SJSA1 (cell line): ENCODE data around the gene SLC29A4. TPM values are rescaled to one million over a fixed set of nuclear protein-coding genes. Genes with fewer than 3 reads are reported as not detected.
"Not testable (repeated sequence)": the region's sequence is repeated elsewhere in the genome, so short reads cannot be mapped to it uniquely, and the experiment has no call there.

Experiments used
- DNase-seq, 2 experiments: peaks; one replicate each; pipeline ENCODE4 v3.0.0-alpha.2; 2015 to 2020; ENCODE audit warnings: low spot score in 2 of 2, low read depth in 1 of 2
- H3K27ac ChIP-seq: fragments of 250-450 bp; sonication (Bioruptor Pico); 2 replicates; pipeline ENCODE4 v1.5.1; 2020; ENCODE audit warnings: mild to moderate bottlenecking, moderate library complexity
- H3K27me3 ChIP-seq: fragments of 250-450 bp; sonication (Bioruptor Pico); replicated peaks from 2 replicates; pipeline ENCODE4 v1.5.1; 2020; ENCODE audit warnings: mild to moderate bottlenecking, moderate library complexity
- H3K36me3 ChIP-seq: fragments of 250-450 bp; sonication (Bioruptor Pico); 2 replicates; pipeline ENCODE4 v1.5.1; 2020; ENCODE audit warnings: mild to moderate bottlenecking
- H3K4me1 ChIP-seq: fragments of 250-450 bp; sonication (Bioruptor Pico); replicated peaks from 2 replicates; pipeline ENCODE4 v1.6.1; 2021; ENCODE audit warnings: mild to moderate bottlenecking
- H3K4me3 ChIP-seq: fragments of 250-450 bp; sonication (Bioruptor Pico); 2 replicates; pipeline ENCODE4 v1.5.1; 2020; ENCODE audit warnings: mild to moderate bottlenecking
- H3K9me3 ChIP-seq: fragments of 250-450 bp; sonication (Bioruptor Pico); replicated peaks from 2 replicates; pipeline ENCODE4 v1.5.1; 2020; ENCODE audit warnings: mild to moderate bottlenecking
- total RNA-seq: library from RNA; depleted of rRNA; stranded (reverse); fragments of >200 nt; shearing (Covaris generic); gene quantifications from 2 replicates; pipeline ENCODE4 v1.2.3, GENCODE V29; 2014

The SLC29A4 gene
- total RNA-seq, 1 experiment from 2014 or later: 8.1 TPM

DNA sequence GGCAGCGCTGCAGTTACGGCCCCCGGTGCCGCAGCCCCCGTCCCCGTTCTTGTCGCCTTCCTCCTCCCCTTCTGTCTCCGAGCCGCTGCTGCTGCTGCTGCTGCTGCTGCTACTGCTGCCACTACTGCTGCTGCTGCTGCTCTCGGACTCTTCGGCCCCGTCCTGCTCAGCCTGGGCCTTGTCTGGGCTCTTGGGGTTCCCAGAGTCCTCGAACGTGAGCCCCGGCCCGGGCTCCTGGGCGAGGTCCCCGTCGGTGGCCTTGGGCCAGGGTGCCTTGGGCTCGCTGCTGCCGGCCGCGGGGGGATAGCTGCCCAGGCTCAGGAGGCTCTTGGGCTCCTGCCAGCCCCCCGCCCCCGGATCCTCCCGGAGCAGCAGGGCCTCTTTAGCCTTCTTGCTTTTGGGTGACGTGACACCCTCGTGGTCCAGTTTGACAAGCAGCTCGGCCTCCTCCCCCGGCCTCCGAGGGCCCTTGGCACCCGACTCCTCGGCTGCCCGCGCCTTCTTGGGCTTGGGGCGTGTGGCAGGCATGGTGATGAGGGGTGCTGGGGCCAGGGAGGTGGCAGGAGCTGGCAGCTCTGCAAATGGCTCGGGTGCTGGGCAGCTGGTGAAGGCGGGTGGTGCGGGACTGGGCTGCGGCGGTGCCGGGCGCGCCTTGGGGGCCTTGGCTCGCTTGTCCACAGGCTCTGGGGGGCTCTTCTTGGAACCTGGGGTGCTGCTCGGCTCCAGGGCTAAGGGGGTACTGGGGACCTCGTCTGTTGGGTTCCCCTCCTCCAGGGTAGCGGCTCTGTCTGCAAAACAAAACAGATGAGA, 30.5 kb downstream of the SLC29A4 start:
- H3K4me1 ChIP-seq, H3K27me3 ChIP-seq, H3K36me3 ChIP-seq, H3K4me3 ChIP-seq, H3K27ac ChIP-seq, H3K9me3 ChIP-seq, DNase-seq: not testable (repeated sequence)

DNA sequence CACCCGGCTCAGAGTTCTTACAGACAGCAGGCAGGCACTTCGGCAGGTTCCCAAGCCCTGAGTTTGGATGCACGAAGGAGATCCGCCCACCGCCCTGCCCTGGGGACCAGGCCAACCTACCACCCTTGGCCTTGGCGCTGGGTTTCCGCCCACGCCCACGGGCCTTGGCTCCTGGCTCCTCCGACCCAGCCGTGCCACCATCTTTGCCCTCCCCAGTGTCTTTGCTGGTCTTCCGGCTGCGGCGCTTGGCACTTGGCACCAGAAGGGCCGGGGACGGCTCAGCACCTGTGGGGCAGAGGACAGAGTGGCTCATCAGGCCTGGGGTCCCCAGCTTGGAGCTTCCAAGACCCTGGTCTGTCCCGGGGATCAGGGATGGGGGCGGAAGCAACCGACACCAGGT, 32.1 kb downstream of the SLC29A4 start:
- H3K27me3 ChIP-seq: no peaks in the 10 kb centered on the region
- H3K36me3 ChIP-seq: peaks cover 6% of the 10 kb centered on the region
- no peaks in the 10 kb centered on the region for H3K4me1 ChIP-seq
- no peaks in the 10 kb centered on the region for H3K9me3 ChIP-seq
- H3K4me3 ChIP-seq: no peak overlapping the region
- no peak for DNase-seq
- H3K27ac ChIP-seq: no peak overlapping the region

DNA sequence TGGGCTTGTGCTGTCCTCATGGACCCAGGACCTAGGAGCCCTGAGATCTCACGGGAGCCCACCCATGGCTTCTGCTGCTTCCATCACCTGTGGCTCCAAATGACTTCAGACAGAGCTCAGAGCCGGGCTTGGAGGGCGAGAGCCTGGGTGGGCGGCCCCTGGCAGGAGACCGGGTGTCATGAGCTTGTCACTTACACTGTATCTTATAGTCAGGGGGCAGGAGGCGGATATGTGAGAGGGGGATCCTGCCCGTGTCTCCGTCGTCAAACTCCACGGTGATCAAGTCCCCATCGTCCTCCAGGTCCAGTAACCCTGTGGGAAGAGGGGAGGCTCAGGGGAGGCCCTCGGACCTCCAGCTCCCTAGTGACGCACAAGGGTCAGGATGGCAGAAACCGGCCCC, 33.0 kb downstream of the SLC29A4 start:
- H3K4me1 ChIP-seq: no peaks in the 10 kb centered on the region
- no peaks in the 10 kb centered on the region for H3K27me3 ChIP-seq
- H3K27ac ChIP-seq: no peak overlapping the region
- H3K36me3 ChIP-seq: peaks cover 7% of the 10 kb centered on the region
- no peak for DNase-seq
- H3K9me3 ChIP-seq: no peaks in the 10 kb centered on the region
- no peak overlapping the region for H3K4me3 ChIP-seq

DNA sequence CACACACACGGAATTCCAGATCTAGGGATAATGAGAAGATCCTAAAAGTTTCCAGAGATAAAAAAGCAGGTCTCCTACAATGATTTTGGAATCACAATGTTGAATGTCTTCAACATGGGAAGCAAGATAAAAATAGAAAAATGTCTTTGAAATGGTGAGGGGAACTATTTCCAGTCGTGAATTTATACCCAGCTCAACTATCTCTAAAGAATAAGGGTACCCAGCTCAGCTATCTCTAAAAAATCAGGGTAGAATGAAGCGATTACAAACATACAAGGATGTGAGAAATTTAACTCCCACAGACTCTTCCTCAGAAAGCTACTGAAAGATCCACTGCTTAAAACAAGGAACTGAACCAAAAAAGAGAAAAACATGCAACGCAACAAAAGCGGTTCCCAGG, 35.9 kb downstream of the SLC29A4 start:
- H3K4me1 ChIP-seq, DNase-seq, H3K27ac ChIP-seq, H3K36me3 ChIP-seq, H3K4me3 ChIP-seq, H3K27me3 ChIP-seq, H3K9me3 ChIP-seq: not testable (repeated sequence)

DNA sequence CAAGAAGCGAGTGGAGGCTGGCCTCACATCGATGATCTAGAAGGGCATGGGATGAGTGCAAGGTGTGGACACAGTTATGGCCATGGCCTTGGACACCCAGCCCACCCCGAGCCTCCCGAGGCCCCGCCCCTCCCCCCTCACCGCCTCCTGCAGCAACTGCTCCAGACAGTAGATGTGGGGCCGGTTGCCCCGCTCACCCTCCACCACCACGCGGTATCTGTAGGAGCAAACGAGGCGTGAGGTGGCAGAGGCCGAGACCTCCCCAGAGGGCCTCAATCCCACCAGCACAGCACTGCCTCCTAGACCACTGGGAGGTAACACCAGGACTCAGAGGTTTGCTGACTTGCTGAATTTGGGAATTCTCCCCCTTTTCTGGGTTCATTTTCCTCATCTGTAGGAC, 37.6 kb downstream of the SLC29A4 start:
- Histone ChIP-seq H3K9me3 (no peaks in the 10 kb centered on the region), H3K36me3 (peaks cover 5% of the 10 kb centered on the region; the same call in 1 of the 2 replicates)
- no peak for DNase-seq

DNA sequence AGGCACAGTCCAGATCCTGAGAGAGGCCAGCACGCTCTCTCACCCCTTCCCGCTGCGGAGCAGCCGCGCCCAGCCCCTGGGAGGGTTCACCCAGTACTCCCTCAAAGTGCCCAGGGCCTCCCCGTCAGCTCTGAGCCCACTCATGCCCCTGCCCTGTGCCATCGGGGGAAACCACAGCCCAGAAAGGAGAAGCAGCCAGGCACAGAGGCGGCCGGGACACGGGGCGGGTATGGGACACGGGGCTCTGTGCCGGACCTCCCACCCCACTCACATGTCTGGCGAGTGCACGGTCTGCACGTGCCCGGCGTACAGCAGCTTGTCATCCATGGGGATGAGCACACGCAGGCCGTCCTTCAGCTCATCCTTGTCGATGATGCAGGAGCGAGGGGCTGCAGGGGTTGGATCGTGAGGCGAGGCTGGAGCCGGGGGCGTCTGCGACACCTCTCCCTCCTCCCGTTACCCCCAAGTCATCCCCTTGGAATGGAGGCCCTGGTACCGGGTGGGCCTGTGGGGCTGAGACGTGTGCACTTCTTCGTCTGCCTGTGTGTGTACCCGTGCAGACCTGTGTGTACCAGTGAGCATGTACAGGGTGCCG, 38.2 kb downstream of the SLC29A4 start:
- H3K27me3 ChIP-seq: no peaks in the 10 kb centered on the region
- DNase-seq: no peak
- no peak overlapping the region for H3K27ac ChIP-seq
- no peaks in the 10 kb centered on the region for H3K4me1 ChIP-seq
- no peaks in the 10 kb centered on the region for H3K9me3 ChIP-seq
- peaks cover 5% of the 10 kb centered on the region; the same call in 1 of the 2 replicates for H3K36me3 ChIP-seq
- no peak overlapping the region for H3K4me3 ChIP-seq

More for the DNA sequence above, 37.6 kb downstream of the SLC29A4 start:
- H3K4me3 ChIP-seq: no peak overlapping the region
- no peak overlapping the region for H3K27ac ChIP-seq
- H3K27me3 ChIP-seq: no peaks in the 10 kb centered on the region
- H3K4me1 ChIP-seq: no peaks in the 10 kb centered on the region

DNA sequence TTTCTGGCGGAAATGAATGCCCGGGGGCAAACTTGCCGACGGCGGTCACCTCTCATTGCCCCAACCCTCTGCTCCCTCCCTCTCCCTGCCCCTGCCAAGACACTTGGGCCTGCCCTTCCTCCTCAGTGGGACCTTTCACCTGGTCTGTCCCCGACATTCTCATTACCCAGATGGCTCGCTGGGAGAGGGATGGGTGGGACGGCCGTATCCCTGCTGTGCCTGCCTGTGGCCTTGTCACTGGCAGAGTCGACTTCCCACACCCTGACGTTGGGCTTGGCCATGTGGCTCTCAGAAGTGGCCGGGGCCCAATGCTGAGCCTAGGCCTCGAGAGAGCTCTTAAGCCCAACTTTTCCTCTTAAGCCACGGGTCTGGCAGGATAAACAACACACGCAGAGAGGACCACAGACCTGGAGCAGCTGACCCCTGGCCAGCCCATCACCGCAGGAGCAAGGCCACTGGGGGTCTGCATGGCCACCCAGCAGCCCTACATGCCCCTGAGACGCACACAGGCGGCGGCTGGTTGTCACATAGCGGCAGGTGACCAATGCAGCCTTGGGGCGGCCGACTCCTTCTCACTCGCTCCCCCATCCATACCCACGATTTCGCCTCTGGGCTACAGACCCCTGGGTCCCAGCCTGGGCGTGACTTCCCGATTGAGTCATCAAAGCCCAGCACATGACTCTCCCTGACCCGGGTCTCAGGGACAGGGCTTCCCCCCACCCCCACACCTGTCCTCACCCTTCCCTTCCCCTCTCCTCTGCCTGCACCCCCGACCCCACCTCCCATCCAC, 40.1 kb downstream of the SLC29A4 start:
- Histone ChIP-seq H3K36me3 (peaks cover 5% of the 10 kb centered on the region; the same call in 1 of the 2 replicates), H3K9me3 (no peaks in the 10 kb centered on the region), H3K4me1 (peaks cover 1% of the 10 kb centered on the region), H3K4me3 (no peak overlapping the region), H3K27ac (no peak overlapping the region), H3K27me3 (no peaks in the 10 kb centered on the region)
- DNase-seq: no peak

DNA sequence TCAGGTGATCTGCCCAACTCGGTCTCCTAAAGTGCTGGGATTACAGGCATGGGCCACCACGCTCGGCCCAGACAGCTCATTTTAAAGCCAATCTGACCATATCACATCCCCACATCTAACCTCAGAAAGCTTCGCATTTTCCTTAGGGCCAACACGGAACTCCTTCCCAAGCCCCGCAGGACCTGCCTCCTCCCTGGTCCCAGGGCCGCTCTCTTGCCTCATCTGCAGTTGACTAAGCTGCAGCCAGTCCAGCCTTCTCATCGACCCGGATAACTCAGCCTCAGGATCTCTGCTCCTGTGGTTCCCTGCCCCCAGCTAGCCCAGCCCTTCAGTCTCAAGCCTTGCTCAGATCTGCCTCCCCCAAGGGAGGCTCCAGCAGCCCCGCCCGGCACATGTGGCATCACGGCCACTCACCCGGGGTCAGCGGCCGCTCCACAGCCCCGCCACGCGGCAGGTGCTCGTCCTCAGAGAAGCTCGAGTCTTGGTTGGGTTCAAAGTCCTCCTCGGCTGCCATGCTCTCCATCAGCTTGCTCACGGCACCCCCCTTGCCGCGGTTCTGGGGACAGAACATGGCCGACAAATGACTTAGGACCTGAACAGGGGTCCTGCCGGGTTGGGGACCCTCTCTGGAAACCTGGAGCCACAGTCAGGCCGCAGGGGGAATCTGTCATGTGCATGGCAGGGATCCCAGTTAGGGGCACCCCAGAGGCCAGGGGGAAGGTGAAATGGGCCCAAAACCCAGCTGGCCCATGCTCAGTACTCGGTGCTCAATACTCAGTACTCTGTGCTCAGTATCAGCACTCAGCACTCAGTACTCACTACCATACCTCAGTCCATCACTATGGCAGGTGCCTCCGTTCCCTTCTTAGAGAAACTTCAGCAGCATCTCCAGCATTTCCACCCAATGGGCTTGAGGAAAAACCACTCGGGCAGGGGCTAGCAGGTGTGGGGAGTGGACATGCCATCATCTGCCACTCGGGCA, 41.3 kb downstream of the SLC29A4 start:
- not testable (repeated sequence) for H3K36me3 ChIP-seq, H3K27me3 ChIP-seq, H3K4me1 ChIP-seq, H3K4me3 ChIP-seq, DNase-seq, H3K9me3 ChIP-seq, H3K27ac ChIP-seq

DNA sequence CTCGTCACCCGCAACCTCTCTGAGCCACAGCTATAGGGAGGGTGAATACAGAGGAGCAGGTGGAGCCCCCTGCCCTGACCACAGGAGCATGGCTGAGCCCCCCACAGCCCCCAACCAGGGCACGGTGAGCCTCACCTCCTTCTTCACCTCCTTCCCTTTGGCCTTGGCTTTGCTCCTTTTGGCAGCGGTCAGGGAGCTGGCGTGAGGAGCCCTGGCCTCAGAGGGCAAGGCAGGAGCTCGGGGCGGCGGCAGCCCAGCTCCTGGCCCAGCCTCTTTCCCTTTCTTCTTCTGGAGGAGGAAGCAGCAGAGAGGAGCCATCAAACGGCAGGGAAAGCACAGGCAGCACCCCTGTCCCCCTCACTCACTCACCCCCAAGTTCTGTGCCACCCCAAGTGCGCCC, 42.2 kb downstream of the SLC29A4 start:
- no peak overlapping the region for H3K27ac ChIP-seq
- H3K9me3 ChIP-seq: no peaks in the 10 kb centered on the region
- H3K36me3 ChIP-seq: peaks cover 5% of the 10 kb centered on the region; the same call in 1 of the 2 replicates
- no peak for DNase-seq
- H3K4me1 ChIP-seq: peaks cover 5% of the 10 kb centered on the region
- H3K4me3 ChIP-seq: no peak overlapping the region
- H3K27me3 ChIP-seq: no peaks in the 10 kb centered on the region

DNA sequence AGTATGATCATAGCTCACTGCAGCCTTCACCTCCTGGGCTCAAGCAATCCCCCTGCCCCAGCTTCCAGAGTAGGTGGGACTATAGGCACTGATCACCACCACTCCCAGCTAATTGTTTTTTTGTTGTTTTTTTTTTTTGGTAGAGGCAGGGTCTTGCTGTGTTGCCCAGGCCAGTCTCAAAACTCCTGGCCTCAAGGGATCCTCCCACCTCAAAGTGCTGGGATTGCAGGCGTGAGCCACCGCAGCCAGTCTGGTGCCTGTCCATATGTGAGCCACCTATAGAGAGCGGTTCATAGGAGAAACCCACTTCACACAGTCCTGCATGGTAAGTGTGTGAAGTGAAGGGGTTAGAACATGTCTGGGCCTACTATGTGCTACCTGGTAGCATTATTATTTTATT, 47.5 kb downstream of the SLC29A4 start:
- Histone ChIP-seq H3K27ac (no peak overlapping the region), H3K9me3 (no peaks in the 10 kb centered on the region), H3K4me3 (no peak overlapping the region), H3K4me1 (peaks cover 5% of the 10 kb centered on the region), H3K36me3 (peaks cover 13% of the 10 kb centered on the region), H3K27me3 (no peaks in the 10 kb centered on the region)
- DNase-seq: no peak

DNA sequence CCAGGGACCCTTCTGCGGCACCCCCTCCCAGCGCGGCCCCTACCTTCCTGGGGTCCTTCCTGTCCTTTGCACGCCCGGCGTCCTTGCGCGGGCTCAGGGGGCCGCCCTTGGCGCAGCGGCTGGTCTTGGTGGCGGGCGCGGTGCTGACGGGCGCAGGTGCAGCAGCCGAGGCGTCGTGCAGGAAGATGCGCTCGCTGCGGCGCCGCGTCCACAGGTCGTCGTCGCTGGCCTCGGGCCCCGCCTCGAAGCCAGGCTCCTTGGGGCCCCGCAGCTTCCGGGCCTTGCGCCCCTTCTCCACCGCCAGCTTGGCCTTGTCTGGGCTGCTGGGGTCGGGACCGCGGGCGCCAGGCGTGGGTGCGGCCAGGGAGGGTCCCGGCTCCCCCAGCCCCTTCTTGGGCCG, 49.8 kb downstream of the SLC29A4 start:
- no peak for DNase-seq
- Histone ChIP-seq H3K4me1 (peaks cover 5% of the 10 kb centered on the region), H3K9me3 (no peaks in the 10 kb centered on the region), H3K27ac (no peak overlapping the region), H3K36me3 (peaks cover 23% of the 10 kb centered on the region), H3K27me3 (no peaks in the 10 kb centered on the region), H3K4me3 (no peak overlapping the region)

DNA sequence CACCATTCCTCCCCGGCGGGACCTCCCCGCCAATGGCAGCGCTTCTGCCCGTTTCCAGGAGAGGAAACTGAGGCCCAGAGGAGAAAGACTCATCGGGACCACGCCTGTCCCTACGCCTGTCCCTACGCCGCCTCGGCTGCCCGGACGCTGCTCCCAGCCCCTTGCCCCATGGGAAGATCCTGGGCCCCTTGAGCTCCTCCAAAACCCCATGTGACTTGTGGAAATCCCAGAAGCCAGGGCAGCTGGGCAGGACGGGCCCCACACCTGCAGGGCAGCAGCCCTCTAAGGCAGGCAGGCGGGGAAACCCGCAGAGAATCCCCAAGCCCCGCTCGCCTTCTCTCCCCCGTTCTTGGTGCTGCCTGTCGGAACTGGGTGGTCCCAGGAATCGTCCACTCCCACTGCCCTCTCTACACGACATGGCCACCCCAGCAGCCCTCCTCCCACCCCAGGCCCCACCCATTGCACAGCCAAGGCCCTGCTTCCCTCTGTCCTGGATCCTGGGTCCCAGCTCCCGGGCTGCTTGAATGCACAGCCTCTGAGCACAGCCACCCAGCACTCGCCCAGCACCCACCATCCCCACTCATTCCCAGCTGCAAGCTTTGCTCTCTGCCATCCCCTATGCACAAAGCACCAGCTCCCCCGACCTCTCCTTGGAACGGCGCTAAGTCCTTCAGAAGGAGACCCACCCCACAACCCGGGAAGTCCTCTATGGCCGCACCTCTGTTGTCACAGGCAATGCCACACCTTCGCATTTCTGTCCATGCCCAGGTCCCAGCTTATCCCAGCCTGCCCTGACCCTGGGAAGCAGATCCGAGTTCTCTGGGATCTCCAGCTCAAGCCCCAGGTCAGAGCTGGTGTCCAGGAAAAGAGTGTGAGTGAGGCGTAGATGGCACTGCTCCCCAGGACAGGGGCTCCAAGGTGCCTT, 50.6 kb downstream of the SLC29A4 start:
- Histone ChIP-seq H3K27me3 (no peaks in the 10 kb centered on the region), H3K4me1 (no peaks in the 10 kb centered on the region), H3K27ac (no peak overlapping the region), H3K4me3 (no peak overlapping the region), H3K36me3 (peaks cover 23% of the 10 kb centered on the region), H3K9me3 (no peaks in the 10 kb centered on the region)
- DNase-seq: no peak
